GM23338 (cell line): ENCODE data around the gene RAB20.

ENCODE experiments used
- CREB1 ChIP-seq: fragments of 250-450 bp; sonication (Bioruptor Pico); IDR thresholded peaks from 2 replicates; pipeline ENCODE4 v1.5.0; 2020; ENCODE audit warnings: low read depth, mild to moderate bottlenecking, moderate library complexity
- EZH2 ChIP-seq: fragments of 200-600 bp; sonication (generic); IDR thresholded peaks from one replicate; pipeline ENCODE4 v1.8.0; 2017; ENCODE audit warnings: antibody characterized with exemption, mild to moderate bottlenecking, low read depth; ENCODE audit not compliant: unreplicated experiment
- POLR2AphosphoS5 ChIP-seq: IDR thresholded peaks from 2 replicates; pipeline ENCODE4 v1.6.1; 2016; ENCODE audit warnings: antibody characterized with exemption, low read depth
- TF ChIP-seq, protein P1 (sequence below), 2 experiments: fragments of 200-600 bp in 1 of 2; sonication (generic) in 1 of 2; conservative IDR thresholded peaks; 2 replicates each; pipeline versions ENCODE4 v1.5.1 to v1.6.1; 2016 to 2017; ENCODE audit warnings: antibody characterized with exemption in 2 of 2, low read depth in 2 of 2, mild to moderate bottlenecking in 2 of 2, moderate library complexity in 1 of 2
- TF ChIP-seq, protein P2 (sequence below): IDR thresholded peaks from one replicate; pipeline ENCODE4 v1.6.1; 2018; ENCODE audit warnings: antibody characterized with exemption; ENCODE audit not compliant: unreplicated experiment

DNA sequence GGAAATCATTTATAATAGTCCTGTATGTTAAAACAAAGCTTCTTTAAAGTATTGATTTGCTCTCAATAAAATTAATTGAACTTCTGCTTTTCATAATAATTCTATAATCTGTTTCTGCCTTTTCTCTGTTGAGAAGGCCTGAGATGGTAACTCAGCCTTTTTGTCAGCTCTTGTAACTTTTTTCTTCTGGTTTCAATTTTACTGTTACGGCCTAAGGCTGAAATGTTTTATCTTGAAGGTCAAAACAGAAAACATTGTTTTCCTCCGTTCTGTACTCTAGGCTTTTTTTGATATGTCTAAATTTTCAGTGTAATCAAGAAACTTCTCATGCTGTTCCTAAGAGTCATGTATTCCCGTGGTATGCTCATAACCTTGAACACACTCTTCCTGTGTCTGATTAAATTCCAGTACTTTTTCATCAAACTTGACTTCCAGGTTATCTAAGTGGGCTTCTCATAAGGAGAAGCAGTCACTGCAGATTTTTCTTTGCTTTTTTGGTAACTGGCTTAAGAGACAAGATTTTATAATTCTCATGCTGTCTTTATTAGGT, 46.2 kb upstream of the RAB20 start:
- TF ChIP-seq EZH2 (no peak), POLR2AphosphoS5 (no peak), CREB1 (CRISPR knock-in tag) (no peak)
- TF ChIP-seq, protein P1, sequence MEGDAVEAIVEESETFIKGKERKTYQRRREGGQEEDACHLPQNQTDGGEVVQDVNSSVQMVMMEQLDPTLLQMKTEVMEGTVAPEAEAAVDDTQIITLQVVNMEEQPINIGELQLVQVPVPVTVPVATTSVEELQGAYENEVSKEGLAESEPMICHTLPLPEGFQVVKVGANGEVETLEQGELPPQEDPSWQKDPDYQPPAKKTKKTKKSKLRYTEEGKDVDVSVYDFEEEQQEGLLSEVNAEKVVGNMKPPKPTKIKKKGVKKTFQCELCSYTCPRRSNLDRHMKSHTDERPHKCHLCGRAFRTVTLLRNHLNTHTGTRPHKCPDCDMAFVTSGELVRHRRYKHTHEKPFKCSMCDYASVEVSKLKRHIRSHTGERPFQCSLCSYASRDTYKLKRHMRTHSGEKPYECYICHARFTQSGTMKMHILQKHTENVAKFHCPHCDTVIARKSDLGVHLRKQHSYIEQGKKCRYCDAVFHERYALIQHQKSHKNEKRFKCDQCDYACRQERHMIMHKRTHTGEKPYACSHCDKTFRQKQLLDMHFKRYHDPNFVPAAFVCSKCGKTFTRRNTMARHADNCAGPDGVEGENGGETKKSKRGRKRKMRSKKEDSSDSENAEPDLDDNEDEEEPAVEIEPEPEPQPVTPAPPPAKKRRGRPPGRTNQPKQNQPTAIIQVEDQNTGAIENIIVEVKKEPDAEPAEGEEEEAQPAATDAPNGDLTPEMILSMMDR (conservative IDR thresholded peaks at IDR 0.05; ENCODE audit: low read depth in 2 of 2) = no peak
- TF ChIP-seq, protein P2, sequence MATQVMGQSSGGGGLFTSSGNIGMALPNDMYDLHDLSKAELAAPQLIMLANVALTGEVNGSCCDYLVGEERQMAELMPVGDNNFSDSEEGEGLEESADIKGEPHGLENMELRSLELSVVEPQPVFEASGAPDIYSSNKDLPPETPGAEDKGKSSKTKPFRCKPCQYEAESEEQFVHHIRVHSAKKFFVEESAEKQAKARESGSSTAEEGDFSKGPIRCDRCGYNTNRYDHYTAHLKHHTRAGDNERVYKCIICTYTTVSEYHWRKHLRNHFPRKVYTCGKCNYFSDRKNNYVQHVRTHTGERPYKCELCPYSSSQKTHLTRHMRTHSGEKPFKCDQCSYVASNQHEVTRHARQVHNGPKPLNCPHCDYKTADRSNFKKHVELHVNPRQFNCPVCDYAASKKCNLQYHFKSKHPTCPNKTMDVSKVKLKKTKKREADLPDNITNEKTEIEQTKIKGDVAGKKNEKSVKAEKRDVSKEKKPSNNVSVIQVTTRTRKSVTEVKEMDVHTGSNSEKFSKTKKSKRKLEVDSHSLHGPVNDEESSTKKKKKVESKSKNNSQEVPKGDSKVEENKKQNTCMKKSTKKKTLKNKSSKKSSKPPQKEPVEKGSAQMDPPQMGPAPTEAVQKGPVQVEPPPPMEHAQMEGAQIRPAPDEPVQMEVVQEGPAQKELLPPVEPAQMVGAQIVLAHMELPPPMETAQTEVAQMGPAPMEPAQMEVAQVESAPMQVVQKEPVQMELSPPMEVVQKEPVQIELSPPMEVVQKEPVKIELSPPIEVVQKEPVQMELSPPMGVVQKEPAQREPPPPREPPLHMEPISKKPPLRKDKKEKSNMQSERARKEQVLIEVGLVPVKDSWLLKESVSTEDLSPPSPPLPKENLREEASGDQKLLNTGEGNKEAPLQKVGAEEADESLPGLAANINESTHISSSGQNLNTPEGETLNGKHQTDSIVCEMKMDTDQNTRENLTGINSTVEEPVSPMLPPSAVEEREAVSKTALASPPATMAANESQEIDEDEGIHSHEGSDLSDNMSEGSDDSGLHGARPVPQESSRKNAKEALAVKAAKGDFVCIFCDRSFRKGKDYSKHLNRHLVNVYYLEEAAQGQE = no peak
